HepG2 (cell line): Measurements from ENCODE around the gene SRRM2. TPM values are rescaled to one million over a fixed set of nuclear protein-coding genes. Genes with fewer than 3 reads are reported as not detected.

Experiments
- ATAC-seq: fragments of 200-7000 bp; cut with Tn5 transposase; 3 replicates; pipeline ENCODE4 v1.9.1; 2020; ENCODE audit warnings: mild to moderate bottlenecking, moderate library complexity
- BruUV-seq: library from RNA; stranded (reverse); fragments of 400-500 nt; replicated peaks from 2 replicates; lab custom pipeline; 2021; lab: Mats Ljungman, UMichigan
- CTCF ChIA-PET: fragments of 300-600 bp; formaldehyde crosslinking; extraction: SDS; loops from one replicate; lab custom pipeline; 2021; ENCODE audit warnings: low total read pairs, inconsistent platforms, low intra/inter-chr PET ratio; lab: Yijun Ruan, JAX
- POLR2A ChIA-PET: fragments of 350-600 bp; sonication (Branson Sonifier 250); formaldehyde crosslinking; loops from one replicate; lab custom pipeline; 2020; ENCODE audit warnings: antibody characterized with exemption, inconsistent platforms; lab: Yijun Ruan, JAX
- DNase-seq: peaks from one replicate; pipeline ENCODE4 v3.0.0-alpha.2; 2015; ENCODE audit warnings: low spot score
- FAIRE-seq: peaks from 3 replicates; lab custom pipeline; 2011; peaks lifted over from hg19 to GRCh38; lab: Jason Lieb, UNC
- H2AFZ ChIP-seq: one replicate; pipeline ENCODE4 v1.6.1; 2011; ENCODE audit warnings: low read length, inconsistent platforms
- H3K27ac ChIP-seq: fragments of 300-600 bp; 3 replicates; pipeline ENCODE4 v1.8.0; 2011; ENCODE audit warnings: mixed run types, mild to moderate bottlenecking, mixed read lengths, low read length, inconsistent platforms; ENCODE audit not compliant: insufficient read depth; ENCODE audit errors: extremely low read length
- H3K27me3 ChIP-seq, 2 experiments: fragments of 200-600 bp in 1 of 2; 2 replicates in 1 of 2; 3 replicates in 1 of 2; pipeline versions ENCODE4 v1.6.0 to v1.8.0; 2011; ENCODE audit warnings: low read length in 2 of 2, mild to moderate bottlenecking in 2 of 2, moderate library complexity in 2 of 2, inconsistent platforms in 1 of 2; ENCODE audit not compliant: insufficient read depth in 2 of 2, control insufficient read depth in 1 of 2
- H3K36me3 ChIP-seq, 2 experiments: fragments of 200-600 bp in 1 of 2; replicated peaks in 1 of 2; 2 replicates in 1 of 2; 3 replicates in 1 of 2; pipeline versions ENCODE4 v1.5.1 to v1.8.0; 2011; ENCODE audit warnings: low read length in 2 of 2, inconsistent platforms in 1 of 2; ENCODE audit not compliant: insufficient read depth in 2 of 2, control insufficient read depth in 1 of 2
- H3K4me1 ChIP-seq: 2 replicates; pipeline ENCODE4 v1.5.1; 2012; ENCODE audit warnings: low read length, inconsistent platforms; ENCODE audit not compliant: insufficient read depth
- H3K4me2 ChIP-seq: 2 replicates; pipeline ENCODE4 v1.6.0; 2011; ENCODE audit warnings: low read depth, low read length, inconsistent platforms
- H3K4me3 ChIP-seq, 3 experiments: fragments of 200-600 bp in 1 of 3; sonication (generic), shearing (Covaris generic) in 1 of 3; replicated peaks in 1 of 3; 2 replicates each; pipeline ENCODE4 v1.5.1; 2011 to 2016; ENCODE audit warnings: low read length in 3 of 3, inconsistent platforms in 2 of 3, low read depth in 2 of 3, mild to moderate bottlenecking in 2 of 3, control low read depth in 1 of 3, mixed read lengths in 1 of 3; ENCODE audit not compliant: insufficient read depth in 1 of 3
- H3K79me2 ChIP-seq: one replicate; pipeline ENCODE4 v1.6.1; 2011; ENCODE audit warnings: low read length, inconsistent platforms; ENCODE audit not compliant: insufficient read depth
- H3K9ac ChIP-seq: 2 replicates; pipeline ENCODE4 v1.6.0; 2011; ENCODE audit warnings: mild to moderate bottlenecking, low read depth, low read length, inconsistent platforms; ENCODE audit not compliant: insufficient read depth
- H3K9me3 ChIP-seq: 2 replicates; pipeline ENCODE4 v1.5.1; 2012; ENCODE audit warnings: mild to moderate bottlenecking, low read length
- H4K20me1 ChIP-seq: 2 replicates; pipeline ENCODE4 v1.6.0; 2011; ENCODE audit warnings: inconsistent platforms, mild to moderate bottlenecking, low read length, moderate library complexity; ENCODE audit not compliant: insufficient read depth
- TRIM24 ChIP-seq: sonication (generic); formaldehyde crosslinking; IDR thresholded peaks from 2 replicates; pipeline ENCODE4 v1.8.0; 2022; ENCODE audit warnings: mild to moderate bottlenecking, missing genetic modification reagents
- ZNF317 ChIP-seq: sonication (generic); formaldehyde crosslinking; IDR thresholded peaks from 2 replicates; pipeline ENCODE4 v1.5.0; 2020; ENCODE audit warnings: mild to moderate bottlenecking, missing genetic modification reagents
- ZSCAN31 ChIP-seq: sonication (generic); formaldehyde crosslinking; IDR thresholded peaks from 2 replicates; pipeline ENCODE4 v1.5.0; 2020; ENCODE audit warnings: low read depth, mild to moderate bottlenecking, missing genetic modification reagents
- WGBS: methylation state at CpG from one replicate; pipeline ENCODE4 v1.1.6; 2017; ENCODE audit warnings: low lambda C conversion rate; 5-methylcytosine and 5-hydroxymethylcytosine counted together
- in situ Hi-C: cut with HindIII; loops from 2 replicates; pipeline ENCODE4 v1.10.0; 2017; ENCODE audit warnings: low pct_unique_long_range_greater_than_20kb; ENCODE audit not compliant: extremely low pct_ligation_motif_present
- intact Hi-C: fragments of 100-400 bp; cut with micrococcal nuclease; formaldehyde crosslinking; loops from one replicate; pipeline ENCODE4 v1.10.0; 2022; ENCODE audit not compliant: unreplicated experiment
- polyA plus RNA-seq, 8 experiments: library from polyadenylated mRNA; depleted of rRNA in 3 of 8; stranded (reverse) in 7 of 8; unstranded in 1 of 8; fragments of >200 nt; fragmentation: Illumina TruSeq in 4 of 8; extraction: Trizol in 4 of 8; gene quantifications; 2 replicates each; pipeline versions ENCODE4 v1.2.1 to v1.2.3, GENCODE V29; 2011 to 2016; ENCODE audit warnings: low read depth in 4 of 8, missing spikeins in 1 of 8, mixed read lengths in 1 of 8; ENCODE audit not compliant: insufficient read depth in 1 of 8
- total RNA-seq, 5 experiments: library from RNA; depleted of rRNA; stranded (reverse); fragments of >200 nt; fragmentation: Illumina TruSeq; extraction: Trizol; gene quantifications; 2 replicates each; pipeline ENCODE4 v1.2.3, GENCODE V29; 2016; ENCODE audit warnings: low read depth in 1 of 5
- TF ChIP-seq, protein P1 (sequence below): sonication (generic); formaldehyde crosslinking; IDR thresholded peaks from 2 replicates; pipeline ENCODE4 v1.5.0; 2020; ENCODE audit warnings: mild to moderate bottlenecking, missing genetic modification reagents, borderline replicate concordance
- TF ChIP-seq, protein P2 (sequence below): IDR thresholded peaks from 2 replicates; pipeline ENCODE4 v1.6.1; 2016; ENCODE audit warnings: low read depth, missing genetic modification reagents, missing compliant biosample characterization
- TF ChIP-seq, protein P3 (sequence below): sonication (generic); formaldehyde crosslinking; conservative IDR thresholded peaks from 2 replicates; pipeline ENCODE4 v1.8.0; 2022; ENCODE audit warnings: missing genetic modification reagents

Gene SRRM2
- total and polyA plus RNA-seq, 2 of the 13 experiments (the other 11 are each of a cell fraction or from before 2014, with no cell fraction given): 50.4 to 112 TPM

DNA sequence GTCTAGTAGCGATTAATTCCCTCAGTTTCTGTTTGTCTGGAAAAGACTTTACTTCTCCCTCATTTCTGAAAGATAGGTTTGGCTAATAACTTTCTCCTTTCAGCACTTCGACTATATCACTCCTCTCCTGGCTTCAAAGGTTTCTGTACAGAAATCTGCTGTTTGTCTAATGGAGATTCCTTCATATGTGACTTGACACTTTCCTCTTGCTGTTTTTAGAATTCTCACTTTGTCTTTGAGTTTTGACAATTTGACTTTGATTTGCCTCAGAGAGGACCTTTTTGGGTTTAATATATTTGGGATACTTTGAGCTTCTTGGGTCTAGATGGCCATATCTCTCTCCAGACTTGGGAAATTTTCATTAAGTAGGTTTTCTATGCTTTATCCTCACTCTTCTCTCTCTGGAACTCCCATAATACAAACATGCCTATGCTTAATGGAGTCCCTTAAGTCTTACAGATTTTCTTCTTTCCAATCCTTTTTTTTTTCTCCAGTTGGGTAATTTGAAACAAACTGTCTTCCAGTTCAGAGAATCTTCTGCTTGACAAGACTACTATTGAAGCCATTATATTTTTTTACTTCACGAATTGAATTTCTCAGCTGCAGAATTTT lies 56.8 kb downstream of the SRRM2 start:
- DNase-seq: no peak
- H3K4me1 ChIP-seq: peaks cover 7% of the 10 kb centered on the region; the same call in 1 of the 2 replicates
- no peak overlapping the region for H2AFZ ChIP-seq
- no peak for ATAC-seq
- no TSS peak for BruUV-seq
- no peak overlapping the region for H3K4me2 ChIP-seq
- H4K20me1 ChIP-seq: no peaks in the 10 kb centered on the region
- TF ChIP-seq ZSCAN31 (CRISPR knock-in tag) (no peak), TRIM24 (CRISPR knock-in tag) (no peak), ZNF317 (CRISPR knock-in tag) (no peak)
- TF ChIP-seq, protein P1, sequence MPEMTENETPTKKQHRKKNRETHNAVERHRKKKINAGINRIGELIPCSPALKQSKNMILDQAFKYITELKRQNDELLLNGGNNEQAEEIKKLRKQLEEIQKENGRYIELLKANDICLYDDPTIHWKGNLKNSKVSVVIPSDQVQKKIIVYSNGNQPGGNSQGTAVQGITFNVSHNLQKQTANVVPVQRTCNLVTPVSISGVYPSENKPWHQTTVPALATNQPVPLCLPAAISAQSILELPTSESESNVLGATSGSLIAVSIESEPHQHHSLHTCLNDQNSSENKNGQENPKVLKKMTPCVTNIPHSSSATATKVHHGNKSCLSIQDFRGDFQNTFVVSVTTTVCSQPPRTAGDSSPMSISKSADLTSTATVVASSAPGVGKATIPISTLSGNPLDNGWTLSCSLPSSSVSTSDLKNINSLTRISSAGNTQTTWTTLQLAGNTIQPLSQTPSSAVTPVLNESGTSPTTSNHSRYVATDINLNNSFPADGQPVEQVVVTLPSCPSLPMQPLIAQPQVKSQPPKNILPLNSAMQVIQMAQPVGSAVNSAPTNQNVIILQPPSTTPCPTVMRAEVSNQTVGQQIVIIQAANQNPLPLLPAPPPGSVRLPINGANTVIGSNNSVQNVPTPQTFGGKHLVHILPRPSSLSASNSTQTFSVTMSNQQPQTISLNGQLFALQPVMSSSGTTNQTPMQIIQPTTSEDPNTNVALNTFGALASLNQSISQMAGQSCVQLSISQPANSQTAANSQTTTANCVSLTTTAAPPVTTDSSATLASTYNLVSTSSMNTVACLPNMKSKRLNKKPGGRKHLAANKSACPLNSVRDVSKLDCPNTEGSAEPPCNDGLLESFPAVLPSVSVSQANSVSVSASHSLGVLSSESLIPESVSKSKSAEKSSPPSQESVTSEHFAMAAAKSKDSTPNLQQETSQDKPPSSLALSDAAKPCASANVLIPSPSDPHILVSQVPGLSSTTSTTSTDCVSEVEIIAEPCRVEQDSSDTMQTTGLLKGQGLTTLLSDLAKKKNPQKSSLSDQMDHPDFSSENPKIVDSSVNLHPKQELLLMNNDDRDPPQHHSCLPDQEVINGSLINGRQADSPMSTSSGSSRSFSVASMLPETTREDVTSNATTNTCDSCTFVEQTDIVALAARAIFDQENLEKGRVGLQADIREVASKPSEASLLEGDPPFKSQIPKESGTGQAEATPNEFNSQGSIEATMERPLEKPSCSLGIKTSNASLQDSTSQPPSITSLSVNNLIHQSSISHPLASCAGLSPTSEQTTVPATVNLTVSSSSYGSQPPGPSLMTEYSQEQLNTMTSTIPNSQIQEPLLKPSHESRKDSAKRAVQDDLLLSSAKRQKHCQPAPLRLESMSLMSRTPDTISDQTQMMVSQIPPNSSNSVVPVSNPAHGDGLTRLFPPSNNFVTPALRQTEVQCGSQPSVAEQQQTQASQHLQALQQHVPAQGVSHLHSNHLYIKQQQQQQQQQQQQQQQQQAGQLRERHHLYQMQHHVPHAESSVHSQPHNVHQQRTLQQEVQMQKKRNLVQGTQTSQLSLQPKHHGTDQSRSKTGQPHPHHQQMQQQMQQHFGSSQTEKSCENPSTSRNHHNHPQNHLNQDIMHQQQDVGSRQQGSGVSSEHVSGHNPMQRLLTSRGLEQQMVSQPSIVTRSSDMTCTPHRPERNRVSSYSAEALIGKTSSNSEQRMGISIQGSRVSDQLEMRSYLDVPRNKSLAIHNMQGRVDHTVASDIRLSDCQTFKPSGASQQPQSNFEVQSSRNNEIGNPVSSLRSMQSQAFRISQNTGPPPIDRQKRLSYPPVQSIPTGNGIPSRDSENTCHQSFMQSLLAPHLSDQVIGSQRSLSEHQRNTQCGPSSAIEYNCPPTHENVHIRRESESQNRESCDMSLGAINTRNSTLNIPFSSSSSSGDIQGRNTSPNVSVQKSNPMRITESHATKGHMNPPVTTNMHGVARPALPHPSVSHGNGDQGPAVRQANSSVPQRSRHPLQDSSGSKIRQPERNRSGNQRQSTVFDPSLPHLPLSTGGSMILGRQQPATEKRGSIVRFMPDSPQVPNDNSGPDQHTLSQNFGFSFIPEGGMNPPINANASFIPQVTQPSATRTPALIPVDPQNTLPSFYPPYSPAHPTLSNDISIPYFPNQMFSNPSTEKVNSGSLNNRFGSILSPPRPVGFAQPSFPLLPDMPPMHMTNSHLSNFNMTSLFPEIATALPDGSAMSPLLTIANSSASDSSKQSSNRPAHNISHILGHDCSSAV (CRISPR knock-in tag): no peak
- TF ChIP-seq, protein P2, sequence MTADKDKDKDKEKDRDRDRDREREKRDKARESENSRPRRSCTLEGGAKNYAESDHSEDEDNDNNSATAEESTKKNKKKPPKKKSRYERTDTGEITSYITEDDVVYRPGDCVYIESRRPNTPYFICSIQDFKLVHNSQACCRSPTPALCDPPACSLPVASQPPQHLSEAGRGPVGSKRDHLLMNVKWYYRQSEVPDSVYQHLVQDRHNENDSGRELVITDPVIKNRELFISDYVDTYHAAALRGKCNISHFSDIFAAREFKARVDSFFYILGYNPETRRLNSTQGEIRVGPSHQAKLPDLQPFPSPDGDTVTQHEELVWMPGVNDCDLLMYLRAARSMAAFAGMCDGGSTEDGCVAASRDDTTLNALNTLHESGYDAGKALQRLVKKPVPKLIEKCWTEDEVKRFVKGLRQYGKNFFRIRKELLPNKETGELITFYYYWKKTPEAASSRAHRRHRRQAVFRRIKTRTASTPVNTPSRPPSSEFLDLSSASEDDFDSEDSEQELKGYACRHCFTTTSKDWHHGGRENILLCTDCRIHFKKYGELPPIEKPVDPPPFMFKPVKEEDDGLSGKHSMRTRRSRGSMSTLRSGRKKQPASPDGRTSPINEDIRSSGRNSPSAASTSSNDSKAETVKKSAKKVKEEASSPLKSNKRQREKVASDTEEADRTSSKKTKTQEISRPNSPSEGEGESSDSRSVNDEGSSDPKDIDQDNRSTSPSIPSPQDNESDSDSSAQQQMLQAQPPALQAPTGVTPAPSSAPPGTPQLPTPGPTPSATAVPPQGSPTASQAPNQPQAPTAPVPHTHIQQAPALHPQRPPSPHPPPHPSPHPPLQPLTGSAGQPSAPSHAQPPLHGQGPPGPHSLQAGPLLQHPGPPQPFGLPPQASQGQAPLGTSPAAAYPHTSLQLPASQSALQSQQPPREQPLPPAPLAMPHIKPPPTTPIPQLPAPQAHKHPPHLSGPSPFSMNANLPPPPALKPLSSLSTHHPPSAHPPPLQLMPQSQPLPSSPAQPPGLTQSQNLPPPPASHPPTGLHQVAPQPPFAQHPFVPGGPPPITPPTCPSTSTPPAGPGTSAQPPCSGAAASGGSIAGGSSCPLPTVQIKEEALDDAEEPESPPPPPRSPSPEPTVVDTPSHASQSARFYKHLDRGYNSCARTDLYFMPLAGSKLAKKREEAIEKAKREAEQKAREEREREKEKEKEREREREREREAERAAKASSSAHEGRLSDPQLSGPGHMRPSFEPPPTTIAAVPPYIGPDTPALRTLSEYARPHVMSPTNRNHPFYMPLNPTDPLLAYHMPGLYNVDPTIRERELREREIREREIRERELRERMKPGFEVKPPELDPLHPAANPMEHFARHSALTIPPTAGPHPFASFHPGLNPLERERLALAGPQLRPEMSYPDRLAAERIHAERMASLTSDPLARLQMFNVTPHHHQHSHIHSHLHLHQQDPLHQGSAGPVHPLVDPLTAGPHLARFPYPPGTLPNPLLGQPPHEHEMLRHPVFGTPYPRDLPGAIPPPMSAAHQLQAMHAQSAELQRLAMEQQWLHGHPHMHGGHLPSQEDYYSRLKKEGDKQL (CRISPR knock-in tag): no peak
- TF ChIP-seq, protein P3, sequence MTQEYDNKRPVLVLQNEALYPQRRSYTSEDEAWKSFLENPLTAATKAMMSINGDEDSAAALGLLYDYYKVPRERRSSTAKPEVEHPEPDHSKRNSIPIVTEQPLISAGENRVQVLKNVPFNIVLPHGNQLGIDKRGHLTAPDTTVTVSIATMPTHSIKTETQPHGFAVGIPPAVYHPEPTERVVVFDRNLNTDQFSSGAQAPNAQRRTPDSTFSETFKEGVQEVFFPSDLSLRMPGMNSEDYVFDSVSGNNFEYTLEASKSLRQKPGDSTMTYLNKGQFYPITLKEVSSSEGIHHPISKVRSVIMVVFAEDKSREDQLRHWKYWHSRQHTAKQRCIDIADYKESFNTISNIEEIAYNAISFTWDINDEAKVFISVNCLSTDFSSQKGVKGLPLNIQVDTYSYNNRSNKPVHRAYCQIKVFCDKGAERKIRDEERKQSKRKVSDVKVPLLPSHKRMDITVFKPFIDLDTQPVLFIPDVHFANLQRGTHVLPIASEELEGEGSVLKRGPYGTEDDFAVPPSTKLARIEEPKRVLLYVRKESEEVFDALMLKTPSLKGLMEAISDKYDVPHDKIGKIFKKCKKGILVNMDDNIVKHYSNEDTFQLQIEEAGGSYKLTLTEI: no peak
- no peak overlapping the region for H3K27ac ChIP-seq
- no peaks in the 10 kb centered on the region for H3K36me3 ChIP-seq
- no peak overlapping the region for H3K4me3 ChIP-seq
- no peaks in the 10 kb centered on the region for H3K79me2 ChIP-seq
- WGBS: 16% methylated on average over 3 of the region's 3 CpGs
- ChIA-PET POLR2A (no interaction called here), CTCF (interaction anchor here (0.6 kb wide), 1 partner anchor 8 kb away, joined by 3 read pairs; the partner anchor contains the start of gene PRSS21)
- no peak overlapping the region for H3K9ac ChIP-seq
- no peak for FAIRE-seq
- in situ Hi-C loops (no loop called here), intact Hi-C loops (no loop called here)
- peaks cover 5 to 55% of the 10 kb centered on the region in 2 experiments; a peak in 4 of 5 replicates for H3K27me3 ChIP-seq
- H3K9me3 ChIP-seq: no peaks in the 10 kb centered on the region
